ENCODE results near the gene NDUFC1. TPM values are rescaled to one million over a fixed set of nuclear protein-coding genes. Genes with fewer than 3 reads are reported as not detected.

The NDUFC1 gene
- total RNA-seq, 1 donor from 2014 or later = 37.5 TPM

- DNase-seq (ENCODE audit: low spot score) = no peak
- no peaks in the 10 kb centered on the region for H3K27me3 Mint-ChIP-seq (ENCODE audit: low read depth)
- peak overlapping the region; percentile 91 for H3K27ac Mint-ChIP-seq (ENCODE audit: unreplicated experiment)
- no peaks in the 10 kb centered on the region for H3K36me3 Mint-ChIP-seq (ENCODE audit: low read depth)
- TF ChIP-seq CTCF (IDR thresholded peaks at IDR 0.05) = no peak
- H3K4me1 Mint-ChIP-seq (ENCODE audit: low read depth) = peaks cover 58% of the 10 kb centered on the region
- H3K4me3 Mint-ChIP-seq (ENCODE audit: unreplicated experiment) = no peak overlapping the region
- no peaks in the 10 kb centered on the region for H3K9me3 Mint-ChIP-seq (ENCODE audit: low read depth)
Measured at GRCh38 chr4:139241784-139242151, 60.5 kb downstream of the NDUFC1 start.

GRCh38 chr4:139241086-139241783 lies 61.0 kb downstream of the NDUFC1 start:
- H3K4me1 Mint-ChIP-seq (ENCODE audit: low read depth) = peaks cover 54% of the 10 kb centered on the region
- no peak for TF ChIP-seq CTCF (IDR thresholded peaks at IDR 0.05)
- no peaks in the 10 kb centered on the region for H3K27me3 Mint-ChIP-seq (ENCODE audit: low read depth)
- no peak for DNase-seq (ENCODE audit: low spot score)
- H3K4me3 Mint-ChIP-seq (ENCODE audit: unreplicated experiment) = no peak overlapping the region
- no peaks in the 10 kb centered on the region for H3K9me3 Mint-ChIP-seq (ENCODE audit: low read depth)
- H3K27ac Mint-ChIP-seq (ENCODE audit: unreplicated experiment) = no peak overlapping the region
- H3K36me3 Mint-ChIP-seq (ENCODE audit: low read depth) = no peaks in the 10 kb centered on the region

Other genes with a start within 250 kb of the NDUFC1 start
- gene ELF2, start 125.3 kb downstream of the NDUFC1 start, total RNA-seq = 30.2 to 34.2 TPM (median 32.3 TPM) in 3 replicates
- gene MGARP, start 22.3 kb downstream of the NDUFC1 start, total RNA-seq = 2.6 to 3.5 TPM (median 3.4 TPM) in 3 replicates
- 35.3 to 44.1 TPM (median 35.5 TPM) in 3 replicates for gene NAA15, start 972 bp downstream of the NDUFC1 start, total RNA-seq
- 12.4 to 14.2 TPM (median 13.8 TPM) in 3 replicates for gene RAB33B, start 151.6 kb upstream of the NDUFC1 start, total RNA-seq

All from chondrocyte (in vitro differentiated cells).